Tibial nerve (tissue), 4 donors: ENCODE data around the gene WIPF3.

Source experiments
- CTCF ChIP-seq, 5 experiments: fragments of 200-600 bp in 3 of 5; fragments of 450-650 bp in 2 of 5; sonication (generic) in 3 of 5; IDR thresholded peaks; one replicate each; pipeline ENCODE4 v1.5.1; 2016 to 2019; ENCODE audit warnings: antibody characterized with exemption in 5 of 5, mild to moderate bottlenecking in 3 of 5, moderate library complexity in 2 of 5
- EP300 ChIP-seq, 2 donors: sonication (generic); formaldehyde crosslinking; IDR thresholded peaks; one replicate each; pipeline ENCODE4 v1.6.1; 2017; ENCODE audit warnings: antibody characterized with exemption in 2 of 2, mild to moderate bottlenecking in 1 of 2

GRCh38 chr7:29765490-29765889, 40.8 kb upstream of the WIPF3 start:
- TF ChIP-seq CTCF (IDR thresholded peaks at IDR 0.05) (no peak), EP300 (IDR thresholded peaks at IDR 0.05) (no peak)
